OCI-LY7 (cell line): ENCODE data around the gene TRPV6.

Experiments
- CTCF ChIP-seq: fragments of 200-600 bp; sonication (generic); conservative IDR thresholded peaks from 2 replicates; pipeline ENCODE4 v1.5.1; 2014; ENCODE audit warnings: mild to moderate bottlenecking, antibody characterized with exemption, low read length, moderate library complexity, mixed read lengths
- EZH2phosphoT487 ChIP-seq: fragments of 200-600 bp; sonication (generic); IDR thresholded peaks from 2 replicates; pipeline ENCODE4 v1.6.1; 2018; ENCODE audit warnings: low read depth, borderline replicate concordance, mild to moderate bottlenecking, mixed run types, antibody characterized with exemption, low read length, moderate library complexity, mixed read lengths

GRCh38 chr7:142933624-142934023 lies 48.1 kb upstream of the TRPV6 start, which contains the start of gene TRPV5:
- TF ChIP-seq CTCF (no peak), EZH2phosphoT487 (no peak)
